Activated T-helper 9 cell treated with anti-CD3 and anti-CD28 coated beads, Interleukin-2, amount 50 U/mL, for 16 hours (primary cell): ENCODE data around the gene PTPRCAP.

ENCODE experiments used
- DNase-seq: peaks from one replicate; pipeline ENCODE4 v3.0.0-alpha.2; 2020; ENCODE audit warnings: low read depth

Gene PTPRCAP

GRCh38 chr11:67465189-67465510 is 27.7 kb upstream of the PTPRCAP start:
- DNase-seq, result no peak

- DNase-seq, result peak; percentile 85
Observed at GRCh38 chr11:67464411-67465188, 27.1 kb upstream of the PTPRCAP start.

- DNase-seq, result no peak
Observed at GRCh38 chr11:67463680-67464410, 26.4 kb upstream of the PTPRCAP start.

- no peak for DNase-seq
Observed at GRCh38 chr11:67463186-67463585, 25.7 kb upstream of the PTPRCAP start.

GRCh38 chr11:67458266-67458665 is 20.8 kb upstream of the PTPRCAP start:
- no peak for DNase-seq

GRCh38 chr11:67457453-67457852 is 20.0 kb upstream of the PTPRCAP start:
- no peak for DNase-seq

GRCh38 chr11:67456068-67456705 is 18.7 kb upstream of the PTPRCAP start:
- DNase-seq, result no peak

GRCh38 chr11:67455054-67455453 is 17.6 kb upstream of the PTPRCAP start, which contains the start of gene CABP4:
Gene CABP4 (plus strand): TSS chr11:67455354. CDS start chr11:67455424, 70 bp downstream.
- DNase-seq, result no peak

- no peak for DNase-seq
Observed at GRCh38 chr11:67453816-67454732, 16.6 kb upstream of the PTPRCAP start.

GRCh38 chr11:67452141-67452952 is 14.9 kb upstream of the PTPRCAP start, which contains the start of gene GPR152:
Gene GPR152 (minus strand): TSS chr11:67452729. CDS start chr11:67452724, 5 bp downstream.
- no peak for DNase-seq

GRCh38 chr11:67451658-67451976 is 14.1 kb upstream of the PTPRCAP start:
- DNase-seq, result no peak

- DNase-seq, result no peak
Observed at GRCh38 chr11:67450796-67451657, 13.5 kb upstream of the PTPRCAP start.

GRCh38 chr11:67449116-67449844 is 11.8 kb upstream of the PTPRCAP start:
- DNase-seq, result no peak

- no peak for DNase-seq
Observed at GRCh38 chr11:67448220-67448609, 10.7 kb upstream of the PTPRCAP start.

- DNase-seq, result no peak
Observed at GRCh38 chr11:67445515-67445914, 8.0 kb upstream of the PTPRCAP start.

- DNase-seq, result no peak
Observed at GRCh38 chr11:67442504-67443404, 5.3 kb upstream of the PTPRCAP start.

- no peak for DNase-seq
Observed at GRCh38 chr11:67441731-67442351, 4.4 kb upstream of the PTPRCAP start.

GRCh38 chr11:67441098-67441563 is 3.6 kb upstream of the PTPRCAP start:
- no peak for DNase-seq
